SK-N-SH (cell line): ENCODE measurements around the gene GJB2.

Experiments
- ELF1 ChIP-seq: IDR thresholded peaks from 2 replicates; pipeline ENCODE4 v1.4.0; 2012
- EZH2phosphoT487 ChIP-seq: fragments of 200-600 bp; sonication (generic); IDR thresholded peaks from 2 replicates; pipeline ENCODE4 v1.6.1; 2017; ENCODE audit warnings: low read depth, mixed run types, mild to moderate bottlenecking, antibody characterized with exemption, moderate library complexity, borderline replicate concordance
- FOSL2 ChIP-seq: IDR thresholded peaks from 2 replicates; pipeline ENCODE4 v1.4.0; 2012; ENCODE audit warnings: low read depth, mild to moderate bottlenecking, moderate library complexity, borderline replicate concordance
- MXI1 ChIP-seq: IDR thresholded peaks from 2 replicates; pipeline ENCODE4 v1.6.1; 2012; ENCODE audit warnings: mild to moderate bottlenecking, low read depth, low read length, improper control_type of control experiment
- NFIC ChIP-seq: IDR thresholded peaks from 2 replicates; pipeline ENCODE4 v1.4.0; 2012; ENCODE audit warnings: borderline replicate concordance
- POLR2AphosphoS5 ChIP-seq: IDR thresholded peaks from 2 replicates; pipeline ENCODE4 v1.6.1; 2012; ENCODE audit warnings: low read depth, low read length
- RAD21 ChIP-seq: IDR thresholded peaks from 2 replicates; pipeline ENCODE4 v1.6.1; 2012; ENCODE audit warnings: mild to moderate bottlenecking, low read length
- RXRA ChIP-seq: IDR thresholded peaks from 2 replicates; pipeline ENCODE4 v1.4.0; 2012; ENCODE audit warnings: low read depth, mild to moderate bottlenecking, borderline replicate concordance
- TAF1 ChIP-seq: IDR thresholded peaks from 2 replicates; pipeline ENCODE4 v1.6.1; 2012; ENCODE audit warnings: low read depth, mild to moderate bottlenecking, low read length, moderate library complexity, borderline replicate concordance
- TEAD4 ChIP-seq: IDR thresholded peaks from 2 replicates; pipeline ENCODE4 v1.4.0; 2012; ENCODE audit warnings: mild to moderate bottlenecking, borderline replicate concordance; ENCODE audit not compliant: insufficient read depth
- YY1 ChIP-seq: IDR thresholded peaks from 2 replicates; pipeline ENCODE4 v1.4.0; 2012; ENCODE audit warnings: low read depth, mild to moderate bottlenecking
- TF ChIP-seq, protein P1 (sequence below): IDR thresholded peaks from 2 replicates; pipeline ENCODE4 v1.4.0; 2012; ENCODE audit warnings: low read depth, borderline replicate concordance
- TF ChIP-seq, protein P2 (sequence below): fragments of 200-600 bp; sonication (generic); IDR thresholded peaks from 2 replicates; pipeline ENCODE4 v1.6.1; 2017; ENCODE audit warnings: antibody characterized with exemption, mild to moderate bottlenecking, moderate library complexity
- TF ChIP-seq, protein P3 (sequence below): fragments of 150-350 bp; IDR thresholded peaks from 2 replicates; pipeline ENCODE4 v1.6.1; 2017; ENCODE audit warnings: antibody characterized with exemption, low read length, low read depth, borderline replicate concordance

DNA sequence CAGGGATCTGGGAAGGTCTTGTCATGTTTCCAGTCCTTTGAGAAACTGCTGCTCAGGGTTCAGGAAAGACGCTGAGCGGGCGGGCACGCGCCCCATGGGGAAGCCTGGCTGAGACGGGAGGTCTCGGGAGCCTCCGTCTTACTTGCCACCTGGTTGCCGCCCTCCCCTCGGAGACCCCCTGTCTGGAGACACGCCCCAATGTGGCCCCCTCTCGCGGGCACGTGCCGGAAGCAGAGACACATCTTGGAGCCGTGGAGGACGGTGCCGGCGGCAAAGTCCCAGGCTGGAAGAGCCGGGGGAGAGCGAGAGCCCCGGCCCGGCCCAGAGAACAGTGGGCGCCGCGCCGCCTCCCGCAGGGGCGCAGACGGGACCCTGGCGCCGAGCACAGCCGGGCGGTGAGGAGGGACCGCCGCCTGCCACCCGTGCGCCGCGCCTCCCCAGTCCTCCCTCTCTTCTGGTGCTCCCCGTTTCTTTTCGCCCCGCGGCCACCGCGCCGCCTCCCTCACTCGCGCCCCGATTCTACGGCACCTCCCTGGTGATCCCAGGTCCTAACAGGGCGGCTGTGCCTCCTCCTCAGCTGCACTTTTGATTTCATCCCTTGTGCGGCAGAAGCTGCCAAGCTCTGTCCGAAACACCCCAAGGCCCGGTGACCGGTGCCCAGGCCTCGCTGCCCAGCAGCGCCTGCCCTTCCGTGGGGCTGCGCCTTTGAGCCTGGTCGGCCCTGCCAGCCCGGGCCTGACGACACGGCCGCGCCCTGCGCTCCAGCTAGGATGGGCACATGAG is 15.5 kb downstream of the GJB2 start:
- TF ChIP-seq, protein P1, sequence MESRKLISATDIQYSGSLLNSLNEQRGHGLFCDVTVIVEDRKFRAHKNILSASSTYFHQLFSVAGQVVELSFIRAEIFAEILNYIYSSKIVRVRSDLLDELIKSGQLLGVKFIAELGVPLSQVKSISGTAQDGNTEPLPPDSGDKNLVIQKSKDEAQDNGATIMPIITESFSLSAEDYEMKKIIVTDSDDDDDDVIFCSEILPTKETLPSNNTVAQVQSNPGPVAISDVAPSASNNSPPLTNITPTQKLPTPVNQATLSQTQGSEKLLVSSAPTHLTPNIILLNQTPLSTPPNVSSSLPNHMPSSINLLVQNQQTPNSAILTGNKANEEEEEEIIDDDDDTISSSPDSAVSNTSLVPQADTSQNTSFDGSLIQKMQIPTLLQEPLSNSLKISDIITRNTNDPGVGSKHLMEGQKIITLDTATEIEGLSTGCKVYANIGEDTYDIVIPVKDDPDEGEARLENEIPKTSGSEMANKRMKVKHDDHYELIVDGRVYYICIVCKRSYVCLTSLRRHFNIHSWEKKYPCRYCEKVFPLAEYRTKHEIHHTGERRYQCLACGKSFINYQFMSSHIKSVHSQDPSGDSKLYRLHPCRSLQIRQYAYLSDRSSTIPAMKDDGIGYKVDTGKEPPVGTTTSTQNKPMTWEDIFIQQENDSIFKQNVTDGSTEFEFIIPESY, result no peak
- TF ChIP-seq, protein P2, sequence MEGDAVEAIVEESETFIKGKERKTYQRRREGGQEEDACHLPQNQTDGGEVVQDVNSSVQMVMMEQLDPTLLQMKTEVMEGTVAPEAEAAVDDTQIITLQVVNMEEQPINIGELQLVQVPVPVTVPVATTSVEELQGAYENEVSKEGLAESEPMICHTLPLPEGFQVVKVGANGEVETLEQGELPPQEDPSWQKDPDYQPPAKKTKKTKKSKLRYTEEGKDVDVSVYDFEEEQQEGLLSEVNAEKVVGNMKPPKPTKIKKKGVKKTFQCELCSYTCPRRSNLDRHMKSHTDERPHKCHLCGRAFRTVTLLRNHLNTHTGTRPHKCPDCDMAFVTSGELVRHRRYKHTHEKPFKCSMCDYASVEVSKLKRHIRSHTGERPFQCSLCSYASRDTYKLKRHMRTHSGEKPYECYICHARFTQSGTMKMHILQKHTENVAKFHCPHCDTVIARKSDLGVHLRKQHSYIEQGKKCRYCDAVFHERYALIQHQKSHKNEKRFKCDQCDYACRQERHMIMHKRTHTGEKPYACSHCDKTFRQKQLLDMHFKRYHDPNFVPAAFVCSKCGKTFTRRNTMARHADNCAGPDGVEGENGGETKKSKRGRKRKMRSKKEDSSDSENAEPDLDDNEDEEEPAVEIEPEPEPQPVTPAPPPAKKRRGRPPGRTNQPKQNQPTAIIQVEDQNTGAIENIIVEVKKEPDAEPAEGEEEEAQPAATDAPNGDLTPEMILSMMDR, result no peak
- TF ChIP-seq POLR2AphosphoS5 (no peak), TEAD4 (no peak), RXRA (no peak), MXI1 (no peak), EZH2phosphoT487 (no peak), FOSL2 (no peak), YY1 (no peak), TAF1 (no peak), RAD21 (no peak), ELF1 (no peak), NFIC (no peak)
- TF ChIP-seq, protein P3, sequence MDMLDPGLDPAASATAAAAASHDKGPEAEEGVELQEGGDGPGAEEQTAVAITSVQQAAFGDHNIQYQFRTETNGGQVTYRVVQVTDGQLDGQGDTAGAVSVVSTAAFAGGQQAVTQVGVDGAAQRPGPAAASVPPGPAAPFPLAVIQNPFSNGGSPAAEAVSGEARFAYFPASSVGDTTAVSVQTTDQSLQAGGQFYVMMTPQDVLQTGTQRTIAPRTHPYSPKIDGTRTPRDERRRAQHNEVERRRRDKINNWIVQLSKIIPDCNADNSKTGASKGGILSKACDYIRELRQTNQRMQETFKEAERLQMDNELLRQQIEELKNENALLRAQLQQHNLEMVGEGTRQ, result no peak
